Stomach (tissue), 9 donors: ENCODE measurements around the gene PPP2R3B. TPM values are rescaled to one million over a fixed set of nuclear protein-coding genes. Genes with fewer than 3 reads are reported as not detected.

Experiments
- DNase-seq, 2 donors: peaks; one replicate each; pipeline versions ENCODE4 v3.0.0 to v3.0.0-alpha.2; 2013 to 2019
- H3K27ac ChIP-seq, 5 donors: fragments of 200-600 bp in 4 of 5; sonication (generic) in 4 of 5; one replicate each; pipeline ENCODE4 v1.5.1; 2013 to 2019; ENCODE audit warnings: mild to moderate bottlenecking in 1 of 5, moderate library complexity in 1 of 5
- H3K27me3 ChIP-seq, 3 donors: fragments of 200-600 bp; sonication (generic); one replicate each; pipeline ENCODE4 v1.5.1; 2017 to 2019; ENCODE audit warnings: mixed run types in 1 of 3
- H3K36me3 ChIP-seq, 4 donors: fragments of 200-600 bp; sonication (generic); 1 replicate in 3 of 4; 2 replicates in 1 of 4; pipeline ENCODE4 v1.5.1; 2016 to 2019
- H3K4me1 ChIP-seq, 4 donors: fragments of 200-600 bp; sonication (generic); one replicate each; pipeline ENCODE4 v1.5.1; 2016 to 2019
- H3K4me3 ChIP-seq, 4 donors: fragments of 200-600 bp; sonication (generic) in 3 of 4; one replicate each; pipeline ENCODE4 v1.5.1; 2016 to 2019; ENCODE audit warnings: mild to moderate bottlenecking in 1 of 4
- H3K9me3 ChIP-seq, 4 donors: fragments of 200-600 bp; sonication (generic); one replicate each; pipeline ENCODE4 v1.5.1; 2016 to 2019
- EP300 ChIP-seq: sonication (generic); formaldehyde crosslinking; IDR thresholded peaks from one replicate; pipeline ENCODE4 v1.6.1; 2017; ENCODE audit warnings: antibody characterized with exemption
- POLR2A ChIP-seq, 4 donors: fragments of 450-650 bp; IDR thresholded peaks; one replicate each; pipeline ENCODE4 v1.6.1; 2016; ENCODE audit warnings: antibody characterized with exemption in 4 of 4, control low read depth in 2 of 4, mild to moderate bottlenecking in 1 of 4, moderate library complexity in 1 of 4
- POLR2AphosphoS5 ChIP-seq, 3 donors: sonication (generic); formaldehyde crosslinking; IDR thresholded peaks; one replicate each; pipeline ENCODE4 v1.6.1; 2016; ENCODE audit warnings: antibody characterized with exemption in 3 of 3
- WGBS, 5 donors: extraction: QIAGEN DNeasy Blood & Tissue Kit in 3 of 5; methylation state at CpG; one replicate each; pipeline versions ENCODE4 v1.1.5 to v1.1.7; 2013 to 2018; 5-methylcytosine and 5-hydroxymethylcytosine counted together
- intact Hi-C: fragments of 100-400 bp; cut with DNase I; formaldehyde crosslinking; loops from one replicate; pipeline ENCODE4 v1.15.1; 2023; ENCODE audit warnings: low total_unique reads
- polyA plus RNA-seq, 3 donors: library from polyadenylated mRNA; stranded (reverse); fragments of 200-250 nt; gene quantifications; one replicate each; pipeline ENCODE4 v1.2.3, GENCODE V29; 2013
- total RNA-seq, 5 donors: library from RNA; depleted of rRNA; stranded (reverse); fragments of >200 nt; gene quantifications; one replicate each; pipeline versions ENCODE4 v1.1.0 to v1.2.3, GENCODE V29; 2014 to 2016
- TF ChIP-seq, protein P1 (sequence below), 7 experiments: fragments of 450-650 bp in 4 of 7; fragments of 200-600 bp in 3 of 7; sonication (generic) in 3 of 7; IDR thresholded peaks; one replicate each; pipeline ENCODE4 v1.5.1; 2016 to 2019; ENCODE audit warnings: antibody characterized with exemption in 7 of 7, control low read depth in 2 of 7, mild to moderate bottlenecking in 1 of 7
- donor health status: healthy with polysubstance abuse.
- donor health status: Bipolar disorder and iron deficiency.
- donor health status: healthy.

Gene PPP2R3B
- total and polyA plus RNA-seq, 8 donors: 5.3 to 31.7 (median 15.0) TPM

DNA sequence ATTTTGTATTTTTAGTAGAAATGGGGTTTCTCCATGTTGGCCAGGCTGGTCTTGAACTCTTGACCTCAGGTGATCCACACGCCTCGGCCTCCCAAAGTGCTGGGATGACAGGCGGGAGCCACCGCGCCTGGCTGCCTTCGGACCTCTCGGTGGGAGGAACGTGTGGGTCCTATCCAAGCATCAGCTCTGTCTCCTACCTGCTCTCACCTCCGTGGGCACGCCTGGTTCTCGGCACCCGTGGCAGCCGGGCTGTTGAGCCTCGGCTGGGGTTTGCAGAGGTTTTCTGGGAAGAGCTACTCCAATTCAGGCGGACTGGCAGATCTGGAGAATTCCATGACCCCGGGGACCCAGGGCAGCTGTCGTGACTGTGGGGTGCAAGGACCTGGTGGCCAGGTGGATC lies 23.6 kb upstream of the PPP2R3B start:
- H3K36me3 ChIP-seq: peaks cover 0 to 7% (median 0%) of the 10 kb centered on the region in 4 donors
- peaks cover 0 to 15% (median 9%) of the 10 kb centered on the region in 3 donors for H3K27me3 ChIP-seq
- no peak for DNase-seq
- intact Hi-C loops: no loop called here
- 92 to 96% (median 95%) methylated on average over 13 to 17 of the region's 17 CpGs for WGBS, 5 donors
- no peaks in the 10 kb centered on the region for H3K9me3 ChIP-seq
- TF ChIP-seq EP300 (no peak), POLR2AphosphoS5 (IDR thresholded peaks at IDR 0.05) (no peak), POLR2A (IDR thresholded peaks at IDR 0.05) (no peak)
- TF ChIP-seq, protein P1, sequence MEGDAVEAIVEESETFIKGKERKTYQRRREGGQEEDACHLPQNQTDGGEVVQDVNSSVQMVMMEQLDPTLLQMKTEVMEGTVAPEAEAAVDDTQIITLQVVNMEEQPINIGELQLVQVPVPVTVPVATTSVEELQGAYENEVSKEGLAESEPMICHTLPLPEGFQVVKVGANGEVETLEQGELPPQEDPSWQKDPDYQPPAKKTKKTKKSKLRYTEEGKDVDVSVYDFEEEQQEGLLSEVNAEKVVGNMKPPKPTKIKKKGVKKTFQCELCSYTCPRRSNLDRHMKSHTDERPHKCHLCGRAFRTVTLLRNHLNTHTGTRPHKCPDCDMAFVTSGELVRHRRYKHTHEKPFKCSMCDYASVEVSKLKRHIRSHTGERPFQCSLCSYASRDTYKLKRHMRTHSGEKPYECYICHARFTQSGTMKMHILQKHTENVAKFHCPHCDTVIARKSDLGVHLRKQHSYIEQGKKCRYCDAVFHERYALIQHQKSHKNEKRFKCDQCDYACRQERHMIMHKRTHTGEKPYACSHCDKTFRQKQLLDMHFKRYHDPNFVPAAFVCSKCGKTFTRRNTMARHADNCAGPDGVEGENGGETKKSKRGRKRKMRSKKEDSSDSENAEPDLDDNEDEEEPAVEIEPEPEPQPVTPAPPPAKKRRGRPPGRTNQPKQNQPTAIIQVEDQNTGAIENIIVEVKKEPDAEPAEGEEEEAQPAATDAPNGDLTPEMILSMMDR (IDR thresholded peaks at IDR 0.05): no peak
- H3K27ac ChIP-seq: no peak overlapping the region
- H3K4me3 ChIP-seq: no peak overlapping the region
- H3K4me1 ChIP-seq: peaks cover 0 to 11% (median 5%) of the 10 kb centered on the region in 4 donors

DNA sequence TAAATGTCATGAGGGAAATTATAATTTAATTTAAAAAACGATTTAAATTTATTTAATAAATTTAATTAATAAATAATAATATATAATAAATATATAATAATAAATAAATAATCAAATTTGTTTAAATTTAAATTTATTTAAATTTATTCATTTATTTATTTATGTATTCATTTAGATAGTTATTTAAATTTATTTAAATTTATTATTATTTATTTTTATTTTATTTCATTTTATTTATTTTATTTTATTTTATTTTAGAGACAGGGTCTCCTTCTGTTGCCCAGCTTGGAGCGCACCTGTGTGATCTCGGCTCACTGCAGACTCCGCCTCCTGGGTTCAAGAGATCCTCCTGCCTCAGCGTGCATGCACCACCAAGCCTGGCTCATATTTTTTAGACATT lies 18.4 kb upstream of the PPP2R3B start:
- no peak for DNase-seq
- Histone ChIP-seq H3K36me3 (peaks cover 0 to 7% (median 0%) of the 10 kb centered on the region in 4 donors), H3K4me3 (no peak overlapping the region), H3K27ac (no peak overlapping the region), H3K27me3 (no peaks in the 10 kb centered on the region), H3K9me3 (no peaks in the 10 kb centered on the region), H3K4me1 (no peaks in the 10 kb centered on the region)
- intact Hi-C loops: no loop called here
- WGBS, 5 donors: 93 to 96% (median 95%) methylated on average over 5 of the region's 5 CpGs
- TF ChIP-seq POLR2AphosphoS5 (IDR thresholded peaks at IDR 0.05) (no peak), POLR2A (IDR thresholded peaks at IDR 0.05) (no peak), EP300 (no peak)
- TF ChIP-seq, protein P1 (IDR thresholded peaks at IDR 0.05): no peak

DNA sequence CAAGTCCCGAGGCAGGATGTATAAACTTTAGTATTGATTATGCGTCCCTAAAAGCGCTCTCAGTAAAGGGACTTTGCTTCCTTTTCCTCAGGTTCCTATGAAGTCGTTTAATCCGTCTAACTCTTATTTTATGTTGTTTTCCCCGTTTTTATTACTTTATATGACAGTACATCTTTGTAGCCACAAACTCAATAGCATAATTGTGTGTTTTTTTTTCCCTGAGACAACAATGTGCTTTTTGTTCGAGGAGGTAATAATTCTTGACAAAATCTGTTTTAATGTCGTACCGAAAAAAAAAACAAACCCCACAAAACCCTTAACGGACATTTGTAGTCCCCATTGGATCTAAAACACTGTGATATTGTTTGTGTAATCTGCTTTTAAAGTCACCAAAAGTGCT lies 17.9 kb upstream of the PPP2R3B start:
- intact Hi-C loops: no loop called here
- TF ChIP-seq, protein P1 (IDR thresholded peaks at IDR 0.05): no peak
- TF ChIP-seq POLR2A (IDR thresholded peaks at IDR 0.05) (no peak), EP300 (no peak), POLR2AphosphoS5 (IDR thresholded peaks at IDR 0.05) (no peak)
- H3K4me1 ChIP-seq: no peaks in the 10 kb centered on the region
- no peak for DNase-seq
- H3K9me3 ChIP-seq: no peaks in the 10 kb centered on the region
- peaks cover 0 to 7% (median 0%) of the 10 kb centered on the region in 4 donors for H3K36me3 ChIP-seq
- 80 to 90% (median 86%) methylated on average over 10 of the region's 10 CpGs for WGBS, 5 donors
- H3K27ac ChIP-seq: no peak overlapping the region
- no peaks in the 10 kb centered on the region for H3K27me3 ChIP-seq
- H3K4me3 ChIP-seq: no peak overlapping the region

DNA sequence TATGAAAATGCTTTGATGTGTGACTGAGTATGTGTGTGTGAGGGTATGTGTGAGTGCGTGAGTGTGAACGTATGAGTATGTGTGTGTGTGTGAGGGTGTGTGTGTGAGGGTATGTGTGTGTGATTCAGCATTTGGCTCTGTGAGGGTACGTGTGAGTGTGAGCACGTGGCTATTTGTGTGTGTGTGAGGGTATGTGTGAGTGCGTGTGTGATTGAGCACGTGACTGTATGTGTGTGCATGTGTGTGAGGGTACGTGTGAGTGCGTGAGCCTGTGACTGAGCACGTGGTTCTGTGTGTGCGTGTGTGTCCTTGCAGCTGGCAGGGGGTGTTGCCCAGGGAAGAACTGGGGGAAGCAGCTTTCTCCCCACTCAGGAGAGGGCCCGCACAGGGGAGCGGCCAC lies 16.1 kb upstream of the PPP2R3B start:
- no peak for DNase-seq
- H3K27ac ChIP-seq: no peak overlapping the region
- WGBS, 5 donors: 86 to 94% (median 88%) methylated on average over 11 to 12 of the region's 12 CpGs
- TF ChIP-seq POLR2A (IDR thresholded peaks at IDR 0.05) (no peak), POLR2AphosphoS5 (IDR thresholded peaks at IDR 0.05) (no peak), EP300 (no peak)
- TF ChIP-seq, protein P1 (IDR thresholded peaks at IDR 0.05): no peak
- no peaks in the 10 kb centered on the region for H3K9me3 ChIP-seq
- H3K36me3 ChIP-seq: peaks cover 0 to 7% (median 0%) of the 10 kb centered on the region in 4 donors
- H3K4me3 ChIP-seq: no peak overlapping the region
- no peaks in the 10 kb centered on the region for H3K4me1 ChIP-seq
- H3K27me3 ChIP-seq: no peaks in the 10 kb centered on the region
- intact Hi-C loops: no loop called here
